Stimulated activated CD8-positive, alpha-beta memory T cell treated with anti-CD3 and anti-CD28 coated beads, Interleukin-4, amount 100 ng/mL, for 1 hour (primary cell): ENCODE data around the gene ACVR1B.
A peak's percentile ranks its signal among the peaks of the same experiment; 100 is the strongest.

Experiments used
- DNase-seq, 2 donors: peaks; one replicate each; pipeline ENCODE4 v3.0.0-alpha.2; 2020; ENCODE audit warnings: low read depth in 2 of 2, low spot score in 1 of 2

ACVR1B gene

DNA sequence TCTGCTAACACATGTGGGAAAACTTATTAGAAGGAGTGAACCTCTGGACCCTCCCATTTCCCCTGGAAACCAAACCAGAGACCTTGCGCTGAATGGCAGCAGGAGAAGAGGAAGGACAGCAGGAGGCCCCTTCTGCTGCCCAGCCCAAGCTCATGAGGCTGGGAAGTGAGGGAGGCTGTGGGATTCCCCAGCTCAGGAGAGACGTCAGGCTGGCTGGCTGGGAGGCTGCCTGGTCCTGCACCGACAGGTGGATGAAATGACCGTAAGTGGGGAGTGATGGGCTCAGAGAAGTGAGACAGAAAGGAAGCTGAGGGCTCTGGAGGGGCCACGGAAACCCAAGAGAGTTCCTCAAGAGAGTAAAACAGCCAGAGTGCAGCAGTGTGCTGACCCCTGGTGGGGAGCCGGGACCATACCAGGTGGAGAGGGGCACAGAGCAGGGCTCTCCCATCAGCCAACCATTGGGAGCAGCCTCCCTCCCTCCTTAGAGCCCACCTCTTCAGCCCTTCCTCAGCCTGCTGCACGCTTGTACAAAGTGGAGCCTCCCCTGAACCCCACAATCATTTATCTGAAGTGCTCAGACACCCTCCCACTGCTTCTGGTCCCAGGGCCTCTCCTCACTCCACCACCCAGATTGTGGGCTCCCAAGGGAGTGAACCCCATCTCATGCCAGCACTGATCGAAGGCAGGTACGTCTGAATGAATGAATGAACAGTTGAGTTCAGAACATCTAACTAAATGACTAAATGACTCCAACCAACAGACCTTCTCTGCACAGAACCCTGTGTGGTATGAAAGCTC, 69.2 kb downstream of the ACVR1B start:
- no peak for DNase-seq

DNA sequence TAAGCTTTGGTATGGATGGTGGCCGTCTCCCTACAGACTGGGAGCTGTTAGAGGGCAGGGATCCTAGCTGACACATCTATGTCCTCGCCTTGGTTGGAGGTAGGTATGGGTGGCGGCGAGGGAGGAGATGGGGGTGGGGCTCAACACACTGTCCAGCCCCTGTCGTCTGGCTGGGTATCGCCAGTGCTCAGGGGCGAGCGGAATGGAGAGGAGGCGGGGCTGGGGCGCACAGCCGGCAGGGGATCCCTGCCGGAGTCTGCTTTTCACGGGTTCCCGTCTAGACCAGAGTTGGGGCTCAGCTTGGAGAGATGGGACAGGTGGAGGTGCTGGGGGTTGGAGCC, 71.3 kb downstream of the ACVR1B start:
- DNase-seq: no peak

- DNase-seq: peak; percentile 84
These were observed 71.9 kb downstream of the ACVR1B start for GRCh38 chr12:52023182-52023975.

GRCh38 chr12:52023976-52024688, 72.6 kb downstream of the ACVR1B start:
- no peak for DNase-seq

GRCh38 chr12:52024845-52025230, 73.3 kb downstream of the ACVR1B start:
- no peak for DNase-seq

GRCh38 chr12:52026263-52026662, 74.8 kb downstream of the ACVR1B start:
- DNase-seq: no peak

- no peak for DNase-seq
These were observed 75.8 kb downstream of the ACVR1B start for GRCh38 chr12:52027085-52027843.

GRCh38 chr12:52029685-52030084, 78.2 kb downstream of the ACVR1B start:
- no peak for DNase-seq

GRCh38 chr12:52032446-52032803, 80.9 kb downstream of the ACVR1B start:
- no peak for DNase-seq

DNA sequence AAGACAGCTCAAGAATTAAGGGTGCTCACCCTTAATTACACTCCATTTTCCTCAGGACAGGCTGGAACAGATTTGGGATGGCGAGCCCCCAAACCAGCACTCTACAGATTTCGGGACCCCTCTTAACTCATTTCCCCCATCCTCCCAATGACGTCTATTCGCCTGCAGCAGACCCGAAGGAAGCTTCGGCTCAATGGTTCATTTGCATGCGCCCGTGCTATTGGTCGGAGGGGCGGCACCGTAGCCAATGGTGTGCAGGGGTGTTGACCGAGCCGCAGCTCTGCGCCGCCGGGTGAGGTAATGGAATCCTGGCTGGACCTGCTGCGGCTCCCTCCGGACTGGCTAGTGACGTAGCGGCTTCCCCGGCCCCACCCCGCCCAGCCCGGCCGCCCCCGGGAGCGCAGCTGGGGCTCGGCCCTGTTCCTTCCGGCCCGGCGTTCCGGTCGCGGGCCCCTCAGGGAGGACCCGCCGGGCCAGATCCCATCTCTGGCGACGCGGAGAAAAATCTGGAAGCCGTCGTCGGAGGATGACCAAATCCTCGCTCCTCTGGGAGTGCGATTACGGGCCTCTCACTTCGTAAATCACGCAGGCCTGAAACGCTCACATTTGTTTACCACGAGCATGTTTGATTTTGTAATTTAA, 81.4 kb downstream of the ACVR1B start:
- DNase-seq: peak in 1 of 2 donors; percentile 82

DNA sequence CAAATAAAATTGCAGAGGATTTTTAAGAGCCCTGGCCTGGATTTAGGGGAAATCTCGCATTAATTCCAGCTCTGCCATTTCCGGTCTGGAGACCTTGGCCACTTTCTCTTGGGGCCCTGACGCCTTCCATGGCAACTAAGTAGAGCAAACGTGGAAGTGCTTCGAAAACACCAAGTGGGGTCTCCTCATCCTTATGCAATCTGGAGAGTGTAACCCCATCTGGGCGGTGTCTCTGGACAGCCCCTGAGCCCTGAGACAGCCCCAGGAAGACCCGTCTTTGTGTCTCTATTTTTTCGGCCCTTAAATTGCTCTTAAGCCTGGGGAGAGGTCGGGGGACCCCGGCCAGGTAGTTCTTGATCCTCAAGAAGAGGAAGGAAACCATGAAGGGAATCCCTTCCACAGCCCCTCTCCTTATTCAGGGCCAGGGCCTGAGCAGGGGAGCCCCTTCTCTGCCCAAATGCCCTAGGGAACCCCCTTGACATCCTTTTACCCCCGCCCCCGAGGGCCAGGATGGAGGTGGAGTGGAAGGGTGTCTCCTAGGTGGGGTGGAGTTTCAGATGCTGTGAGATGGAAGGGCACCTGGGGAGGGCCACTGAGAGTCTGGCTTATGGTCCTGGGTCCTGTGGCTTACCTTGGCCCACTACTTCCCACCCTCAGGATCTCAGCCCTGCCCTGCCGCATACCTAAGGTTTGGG, 82.1 kb downstream of the ACVR1B start:
- DNase-seq: no peak

GRCh38 chr12:52035190-52035589, 83.7 kb downstream of the ACVR1B start:
- no peak for DNase-seq

- no peak for DNase-seq
These were observed 84.4 kb downstream of the ACVR1B start for GRCh38 chr12:52035926-52036325.

GRCh38 chr12:52036587-52037171, 85.2 kb downstream of the ACVR1B start:
- peak in 1 of 2 donors; percentile 83 for DNase-seq

DNA sequence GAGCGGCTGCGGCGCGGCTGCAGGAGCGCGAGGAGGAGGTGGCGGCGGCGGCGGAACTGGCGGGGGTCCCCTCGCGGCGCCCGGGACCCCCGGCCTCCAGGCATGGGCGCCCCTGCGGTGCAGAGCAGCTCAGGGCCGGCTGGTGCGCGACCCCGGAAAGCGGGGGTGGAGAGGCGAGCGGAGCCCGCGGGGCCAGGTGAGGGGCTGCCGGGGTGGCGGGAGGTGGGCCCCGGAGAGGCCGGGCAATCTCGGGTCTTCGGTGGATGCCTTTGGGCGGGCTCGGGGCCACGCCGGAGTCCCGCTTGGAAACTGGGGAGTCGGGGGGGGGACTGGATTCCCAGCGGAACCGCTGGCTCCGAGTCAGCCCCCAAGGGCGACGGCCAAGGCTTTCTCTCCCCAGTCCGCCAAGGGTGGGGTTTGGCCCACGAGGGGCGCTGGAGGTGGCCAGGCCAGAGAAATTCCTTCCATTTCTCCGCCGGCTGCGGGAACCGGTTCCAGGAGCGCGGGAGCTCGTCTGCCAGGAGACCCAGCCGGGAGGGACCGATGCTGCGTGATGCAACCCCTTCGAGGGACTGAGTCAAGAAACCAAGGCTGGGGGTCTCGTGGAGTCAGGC, 85.9 kb downstream of the ACVR1B start:
- DNase-seq: no peak

GRCh38 chr12:52038447-52038846, 86.9 kb downstream of the ACVR1B start:
- no peak for DNase-seq

GRCh38 chr12:52041035-52041434, 89.5 kb downstream of the ACVR1B start:
- DNase-seq: no peak

- no peak for DNase-seq
These were observed 90.2 kb downstream of the ACVR1B start for GRCh38 chr12:52041695-52042123.

- no peak for DNase-seq
These were observed 91.3 kb downstream of the ACVR1B start for GRCh38 chr12:52042706-52043385.
